Central memory CD4-positive, alpha-beta T cell (primary cell): ENCODE data around the gene WNT10A.

Experiments
- DNase-seq: peaks from one replicate; pipeline ENCODE4 v3.0.0; 2022

WNT10A gene

DNA sequence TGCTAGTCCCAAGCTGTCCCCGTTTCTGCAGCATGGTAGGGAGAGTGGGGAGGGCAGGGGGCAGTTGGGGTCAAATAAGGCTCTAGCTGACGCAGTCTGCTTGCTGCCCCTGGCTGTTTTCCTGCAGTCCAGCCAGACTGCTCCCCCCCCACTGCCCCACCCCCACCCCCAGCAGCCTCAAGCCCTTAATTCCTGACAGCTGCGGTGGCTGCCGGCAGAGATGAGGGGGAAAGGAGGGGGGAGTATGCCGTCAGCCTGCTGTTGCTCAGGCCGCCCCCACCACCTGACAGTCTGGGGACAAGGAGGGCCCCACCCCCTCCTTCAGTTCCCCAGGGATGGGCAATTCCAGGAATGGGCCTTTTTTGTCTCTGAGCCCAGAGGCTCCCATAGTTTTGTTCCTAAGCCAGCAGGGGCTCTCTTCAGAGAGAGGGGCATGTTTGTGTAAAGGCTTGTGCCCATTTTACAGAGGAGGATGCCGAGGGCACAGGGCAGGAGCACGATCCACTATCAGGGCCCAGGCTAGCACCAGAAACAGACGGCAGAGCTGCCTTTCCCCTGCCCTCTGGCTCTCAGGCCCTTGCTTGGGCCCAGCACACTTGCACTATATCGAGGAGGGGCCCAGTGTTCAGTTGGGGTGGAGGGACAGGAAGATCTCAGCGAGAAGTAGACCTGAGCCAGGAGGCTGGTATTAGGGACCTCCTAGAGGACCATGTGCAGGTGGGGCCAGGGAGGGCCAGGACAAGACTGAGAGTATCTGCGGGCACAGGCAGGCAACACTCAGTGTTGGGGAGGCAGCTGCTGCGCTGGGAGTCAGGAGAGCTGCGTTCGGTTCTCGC lies 1.5 kb upstream of the WNT10A start:
- DNase-seq = no peak

GRCh38 chr2:218879776-218880101 lies 913 bp upstream of the WNT10A start:
- DNase-seq = no peak

DNA sequence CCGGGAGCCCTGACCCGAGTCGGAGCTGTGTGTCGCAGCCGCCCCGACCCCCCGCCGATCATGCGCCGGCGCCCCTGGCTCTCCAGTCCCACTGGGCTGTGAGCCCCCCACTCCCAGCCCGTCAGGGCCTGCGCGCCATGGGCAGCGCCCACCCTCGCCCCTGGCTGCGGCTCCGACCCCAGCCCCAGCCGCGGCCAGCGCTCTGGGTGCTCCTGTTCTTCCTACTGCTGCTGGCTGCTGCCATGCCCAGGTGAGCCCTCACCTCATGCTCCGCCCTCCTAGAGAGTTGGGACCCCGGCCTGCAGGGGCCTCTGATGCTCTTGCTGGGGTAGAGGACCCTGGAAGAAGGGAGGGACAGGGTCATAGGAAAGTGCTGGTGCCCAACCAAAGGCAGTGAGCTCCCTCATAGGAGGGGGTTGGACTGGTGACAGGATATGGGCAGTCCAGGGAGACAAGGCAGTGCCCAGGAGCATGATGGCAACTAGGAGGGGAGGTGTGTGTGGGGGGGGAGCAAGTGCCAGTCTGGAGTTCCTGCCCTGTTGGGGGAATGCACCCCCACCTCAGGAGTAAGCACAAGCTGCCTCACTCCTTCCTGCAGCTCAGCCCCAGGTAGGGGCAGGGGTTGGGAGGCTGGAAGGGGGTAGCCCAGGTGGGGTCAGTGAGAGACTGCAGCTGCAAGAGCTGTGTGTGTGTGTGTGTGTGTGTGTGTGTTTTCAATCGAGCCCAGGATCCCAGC lies 375 bp downstream of the WNT10A start:
- no peak for DNase-seq

GRCh38 chr2:218881744-218882460 lies 1.2 kb downstream of the WNT10A start:
- no peak for DNase-seq

- no peak for DNase-seq
Observed at GRCh38 chr2:218882461-218882816, 1.8 kb downstream of the WNT10A start.

DNA sequence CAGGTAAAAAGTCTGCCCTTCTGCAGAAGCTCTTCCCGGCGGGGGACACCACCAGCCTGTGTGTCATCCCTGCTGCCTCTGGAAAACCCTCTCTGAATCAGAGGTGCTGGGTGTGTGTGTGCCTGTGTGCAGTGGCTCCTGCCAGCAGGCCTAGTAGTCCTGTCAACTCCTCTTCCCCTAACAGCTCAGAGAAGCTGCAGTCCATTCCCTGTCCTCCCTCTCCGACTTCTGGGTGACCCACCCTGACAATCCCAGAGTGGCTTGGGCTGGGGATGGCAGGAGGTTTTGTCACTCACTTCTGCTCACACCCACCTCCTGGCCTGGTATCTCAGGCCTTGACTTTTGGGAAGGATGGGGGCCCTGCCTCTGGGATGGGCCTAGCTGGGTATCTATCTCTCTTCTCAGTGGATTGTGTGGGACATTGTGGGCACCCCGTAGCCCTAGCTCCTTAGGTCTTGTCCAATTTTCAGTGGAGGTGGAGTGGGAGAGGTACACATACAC lies 2.3 kb downstream of the WNT10A start:
- no peak for DNase-seq

DNA sequence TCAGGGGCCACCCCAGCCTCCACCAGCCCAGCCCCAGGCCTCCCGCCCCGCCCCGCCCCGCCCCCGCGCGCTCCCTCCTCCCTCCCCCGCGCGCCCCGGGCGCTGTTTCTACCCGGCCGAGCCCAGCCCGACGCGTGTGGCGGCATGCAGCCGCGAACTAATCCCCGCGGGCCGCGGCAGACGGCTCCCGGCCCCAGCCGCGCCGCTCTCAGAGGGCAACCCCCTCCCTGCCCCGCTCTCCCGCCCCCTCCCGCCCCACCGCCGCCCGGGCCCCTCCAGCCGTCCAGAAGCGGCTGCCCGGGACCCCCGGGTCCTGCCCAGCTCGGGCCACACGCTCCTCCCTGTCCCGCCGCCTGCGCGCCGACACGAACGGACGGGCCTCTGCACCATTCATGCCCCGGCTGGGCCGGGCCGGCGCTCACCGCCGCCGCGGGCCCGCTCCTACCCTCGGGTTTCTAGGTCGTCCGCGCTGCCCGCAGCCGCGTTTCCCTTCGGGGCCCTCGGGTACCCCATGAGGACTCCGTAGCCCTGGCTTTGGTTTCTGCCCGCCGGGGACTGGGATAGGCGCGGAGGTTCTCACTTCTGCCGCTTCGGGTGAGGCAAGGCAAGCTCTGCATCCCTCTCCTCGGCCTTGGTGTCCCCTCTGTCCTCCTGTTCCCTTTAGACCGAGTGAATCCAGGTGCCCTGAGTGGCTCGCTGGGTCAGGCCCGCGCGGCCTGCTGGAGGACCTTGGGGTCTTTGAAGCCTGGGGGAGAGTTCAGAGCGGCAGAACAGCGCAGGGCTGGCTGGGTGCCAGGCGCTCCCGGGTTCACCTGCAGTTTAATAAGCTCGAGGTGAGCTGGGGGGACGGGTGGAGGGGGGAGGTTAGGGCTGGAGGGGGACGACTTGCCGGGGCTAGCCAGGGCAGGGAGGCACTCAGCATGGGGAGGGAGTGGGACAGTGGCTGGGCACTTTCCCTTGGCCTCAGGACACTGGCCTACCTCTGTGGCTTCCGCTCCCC lies 3.1 kb downstream of the WNT10A start:
- DNase-seq = peak; percentile 40

DNA sequence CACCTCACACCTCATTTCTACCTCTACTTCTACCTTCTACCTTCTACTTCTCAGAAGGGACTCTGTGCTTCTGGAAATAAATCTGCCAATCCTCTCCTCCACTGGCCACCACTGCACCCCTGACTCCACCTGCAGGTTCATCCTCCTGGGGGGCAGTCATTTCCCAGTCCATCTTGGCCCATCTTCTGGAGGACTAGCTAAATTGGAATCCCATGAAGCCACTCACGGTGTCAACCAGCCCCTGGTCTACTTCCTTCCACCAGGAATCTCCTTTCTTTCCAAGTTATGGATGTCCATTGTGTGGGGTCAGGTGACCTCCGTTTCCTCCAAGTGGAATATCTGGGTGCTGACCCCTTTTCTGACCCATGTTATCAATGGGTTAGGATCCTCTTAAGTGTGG lies 3.9 kb downstream of the WNT10A start:
- DNase-seq = no peak

GRCh38 chr2:218885981-218886947 lies 5.6 kb downstream of the WNT10A start:
- no peak for DNase-seq

DNA sequence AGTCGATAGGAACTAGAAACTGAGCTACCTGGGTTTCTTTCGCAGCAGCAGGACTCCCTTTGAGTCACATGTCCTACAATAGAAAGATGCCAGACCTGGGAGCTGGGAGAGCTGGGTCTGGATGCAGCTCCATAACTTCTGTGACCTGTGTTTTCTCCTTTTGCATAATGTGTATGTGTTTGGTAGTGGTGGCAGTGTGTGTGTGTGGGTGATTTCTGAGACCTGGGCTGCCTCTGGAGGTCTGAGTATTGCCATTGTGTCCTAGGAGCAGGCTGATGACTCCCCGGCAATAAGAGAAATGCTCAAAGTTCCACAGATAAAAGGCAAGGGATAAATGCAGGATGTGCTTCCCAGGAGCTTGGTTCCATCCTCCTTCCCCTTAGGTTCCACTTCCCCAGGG lies 6.4 kb downstream of the WNT10A start:
- no peak for DNase-seq

- no peak for DNase-seq
Observed at GRCh38 chr2:218888341-218888740, 7.7 kb downstream of the WNT10A start.

GRCh38 chr2:218889937-218890336 lies 9.3 kb downstream of the WNT10A start:
- no peak for DNase-seq

DNA sequence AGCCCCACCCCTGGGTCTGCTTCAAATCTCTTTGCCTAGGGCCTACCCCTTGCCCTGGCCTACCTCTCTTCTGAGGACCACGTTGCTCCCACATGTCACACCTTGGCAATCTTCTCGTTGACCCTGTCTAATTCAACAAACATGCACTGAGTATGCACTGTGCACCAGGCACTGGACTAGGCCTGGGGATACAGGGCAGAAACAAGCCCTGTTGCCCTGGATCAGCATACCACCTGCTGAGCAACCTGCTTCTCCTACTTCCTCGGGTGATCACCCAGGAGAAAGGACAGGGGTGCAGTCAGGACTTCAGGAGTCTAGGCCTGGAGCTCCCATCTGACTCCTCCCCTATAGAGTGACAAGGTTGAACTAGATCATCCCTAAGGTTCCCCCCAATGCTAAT lies 9.7 kb downstream of the WNT10A start:
- no peak for DNase-seq

- DNase-seq = no peak
Observed at GRCh38 chr2:218891275-218892135, 10.9 kb downstream of the WNT10A start.

DNA sequence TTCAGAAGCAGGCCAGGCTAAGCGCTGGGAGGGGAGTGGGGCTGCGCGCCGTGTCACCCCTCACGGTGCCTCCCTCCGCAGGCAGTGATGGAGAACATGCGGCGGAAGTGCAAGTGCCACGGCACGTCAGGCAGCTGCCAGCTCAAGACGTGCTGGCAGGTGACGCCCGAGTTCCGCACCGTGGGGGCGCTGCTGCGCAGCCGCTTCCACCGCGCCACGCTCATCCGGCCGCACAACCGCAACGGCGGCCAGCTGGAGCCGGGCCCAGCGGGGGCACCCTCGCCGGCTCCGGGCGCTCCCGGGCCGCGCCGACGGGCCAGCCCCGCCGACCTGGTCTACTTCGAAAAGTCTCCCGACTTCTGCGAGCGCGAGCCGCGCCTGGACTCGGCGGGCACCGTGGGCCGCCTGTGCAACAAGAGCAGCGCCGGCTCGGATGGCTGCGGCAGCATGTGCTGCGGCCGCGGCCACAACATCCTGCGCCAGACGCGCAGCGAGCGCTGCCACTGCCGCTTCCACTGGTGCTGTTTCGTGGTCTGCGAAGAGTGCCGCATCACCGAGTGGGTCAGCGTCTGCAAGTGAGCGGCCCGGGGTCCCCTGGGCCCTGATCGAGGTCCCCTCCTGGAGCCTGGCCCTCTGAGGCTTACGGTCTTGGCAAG lies 12.2 kb downstream of the WNT10A start:
- peak; percentile 93 for DNase-seq

DNA sequence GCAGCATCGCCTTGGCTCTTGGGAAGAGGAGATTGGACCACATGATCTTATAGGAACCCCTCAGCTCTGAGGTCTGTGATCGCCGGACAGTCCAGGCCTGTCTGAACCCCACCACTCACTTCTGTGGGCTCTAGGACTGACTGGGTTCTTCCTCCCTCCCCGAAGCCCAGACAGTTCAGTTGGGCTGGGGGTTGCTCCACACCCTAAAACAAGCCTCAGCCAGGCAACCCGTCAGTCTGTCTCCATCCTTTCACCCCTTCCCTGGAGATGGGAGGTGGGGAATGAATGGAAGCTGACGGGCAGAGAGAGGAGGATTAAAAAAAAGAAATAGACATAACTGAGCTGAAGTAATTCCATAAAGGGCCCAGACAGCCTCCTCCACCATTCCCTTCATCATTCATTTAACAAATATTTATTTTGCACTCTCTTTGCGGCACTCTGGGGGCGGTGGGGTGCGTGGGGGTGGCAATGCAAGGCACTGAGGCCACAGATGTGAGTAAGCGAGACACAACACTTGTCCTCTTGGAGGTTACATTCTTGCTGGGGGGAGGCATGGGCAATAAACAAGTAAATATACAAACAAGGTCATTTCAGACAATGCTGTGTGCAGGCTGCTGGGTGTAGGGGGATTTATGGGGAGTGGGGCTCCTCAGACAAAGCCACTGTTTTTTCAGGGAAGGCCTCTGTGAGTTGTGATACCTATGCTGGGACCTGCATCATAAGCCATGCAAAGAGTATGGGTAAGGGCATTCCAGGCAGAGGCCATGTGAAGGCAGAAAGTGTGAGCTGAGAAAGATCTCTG lies 12.9 kb downstream of the WNT10A start:
- no peak for DNase-seq

- DNase-seq = no peak
Observed at GRCh38 chr2:218894151-218894879, 13.7 kb downstream of the WNT10A start.

- DNase-seq = no peak
Observed at GRCh38 chr2:218894880-218895157, 14.2 kb downstream of the WNT10A start.
